OCI-M1 (cell line): ENCODE results near the gene NUTM2B.
A peak's percentile ranks its signal among the peaks of the same experiment; 100 is the strongest.
"Not testable (repeated sequence)": the region's sequence is repeated elsewhere in the genome, so short reads cannot be mapped to it uniquely, and the experiment has no call there.

Source experiments
- DNase-seq: peaks from one replicate; lab custom pipeline; 2025; lab: John Stamatoyannopoulos, UW

NUTM2B gene

GRCh38 chr10:79702927-79703326 is at the start of gene NUTM2B:
NUTM2B (plus strand) TSS chr10:79703227; CDS start chr10:79703610, 383 bp downstream.
- DNase-seq = not testable (repeated sequence)

- DNase-seq = not testable (repeated sequence)
These were observed 39.7 kb upstream of the NUTM2B start for GRCh38 chr10:79663287-79663686.

- not testable (repeated sequence) for DNase-seq
These were observed 38.3 kb upstream of the NUTM2B start for GRCh38 chr10:79664686-79665085.

GRCh38 chr10:79669248-79669788 is 33.7 kb upstream of the NUTM2B start:
- DNase-seq = not testable (repeated sequence)

GRCh38 chr10:79674878-79675277 is 28.1 kb upstream of the NUTM2B start:
- DNase-seq = not testable (repeated sequence)

GRCh38 chr10:79683026-79683883 is 19.8 kb upstream of the NUTM2B start:
- DNase-seq = not testable (repeated sequence)

- DNase-seq = not testable (repeated sequence)
These were observed 18.9 kb upstream of the NUTM2B start for GRCh38 chr10:79683884-79684720.

- DNase-seq = peak; percentile 56
These were observed 17.9 kb upstream of the NUTM2B start for GRCh38 chr10:79685044-79685685.

- not testable (repeated sequence) for DNase-seq
These were observed 16.4 kb upstream of the NUTM2B start for GRCh38 chr10:79686595-79686994.

GRCh38 chr10:79687406-79688150 is 15.4 kb upstream of the NUTM2B start:
- DNase-seq = not testable (repeated sequence)

GRCh38 chr10:79688798-79689197 is 14.2 kb upstream of the NUTM2B start:
- not testable (repeated sequence) for DNase-seq

GRCh38 chr10:79696596-79696995 is 6.4 kb upstream of the NUTM2B start:
- not testable (repeated sequence) for DNase-seq

- not testable (repeated sequence) for DNase-seq
These were observed 5.9 kb upstream of the NUTM2B start for GRCh38 chr10:79697141-79697540.

- DNase-seq = not testable (repeated sequence)
These were observed 2.6 kb upstream of the NUTM2B start for GRCh38 chr10:79700381-79700944.

GRCh38 chr10:79707017-79707416 is 4.0 kb downstream of the NUTM2B start:
- DNase-seq = not testable (repeated sequence)

- DNase-seq = not testable (repeated sequence)
These were observed 11.9 kb downstream of the NUTM2B start for GRCh38 chr10:79714976-79715375.

- DNase-seq = not testable (repeated sequence)
These were observed 14.0 kb downstream of the NUTM2B start for GRCh38 chr10:79716917-79717579.

GRCh38 chr10:79720000-79720399 is 17.0 kb downstream of the NUTM2B start:
- not testable (repeated sequence) for DNase-seq

- not testable (repeated sequence) for DNase-seq
These were observed 23.6 kb downstream of the NUTM2B start for GRCh38 chr10:79726620-79727019.

GRCh38 chr10:79744844-79745243 is 41.8 kb downstream of the NUTM2B start:
- peak; percentile 85 for DNase-seq
